ENCODE measurements around the gene KRT33B.
"Not testable (repeated sequence)": the region's sequence is repeated elsewhere in the genome, so short reads cannot be mapped to it uniquely, and the experiment has no call there.

The KRT33B gene

GRCh38 chr17:41395611-41396010 is 26.0 kb upstream of the KRT33B start:
- Histone ChIP-seq H3K36me3 (no peaks in the 10 kb centered on the region), H3K27me3 (no peaks in the 10 kb centered on the region), H3K4me2 (no peak overlapping the region), H3K9ac (no peak overlapping the region), H4K20me1 (no peaks in the 10 kb centered on the region), H3K4me1 (peaks cover 0 to 17% (median 0%) of the 10 kb centered on the region in 10 experiments; a peak in 7 of 20 replicates), H3K27ac (no peak overlapping the region), H3K9me3 (replicated peaks in 1 of 11) (no peaks in the 10 kb centered on the region), H3K4me3 (no peak overlapping the region)
- TF ChIP-seq Cebpa-rat (IDR thresholded peaks at IDR 0.05): no peak

DNA sequence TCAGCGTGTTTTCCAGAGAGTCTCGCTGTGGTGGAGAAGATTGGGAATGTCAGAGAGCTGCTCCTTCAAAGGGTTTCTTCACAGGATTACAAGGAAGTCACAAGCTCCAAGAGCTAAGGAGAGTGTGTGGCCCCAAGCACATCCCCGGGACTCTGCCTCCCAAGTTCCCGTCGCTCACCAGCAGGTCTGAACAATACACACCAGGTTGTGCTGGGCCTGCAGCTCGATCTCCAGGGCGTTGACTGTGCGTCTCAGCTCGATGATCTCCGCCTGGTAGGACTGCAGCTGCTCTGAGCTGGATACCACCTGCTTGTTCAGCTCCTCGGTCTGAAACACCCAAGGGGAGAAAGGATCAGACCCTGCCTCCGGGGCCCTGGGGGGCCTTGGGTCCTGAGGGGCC is 25.4 kb upstream of the KRT33B start:
- peaks cover 0 to 17% (median 0%) of the 10 kb centered on the region in 10 experiments; a peak in 7 of 20 replicates for H3K4me1 ChIP-seq
- not testable (repeated sequence) for H3K27me3 ChIP-seq; H3K9ac ChIP-seq; H3K27ac ChIP-seq; H3K4me2 ChIP-seq; H4K20me1 ChIP-seq; H3K4me3 ChIP-seq; H3K9me3 ChIP-seq (replicated peaks in 1 of 11); H3K36me3 ChIP-seq

DNA sequence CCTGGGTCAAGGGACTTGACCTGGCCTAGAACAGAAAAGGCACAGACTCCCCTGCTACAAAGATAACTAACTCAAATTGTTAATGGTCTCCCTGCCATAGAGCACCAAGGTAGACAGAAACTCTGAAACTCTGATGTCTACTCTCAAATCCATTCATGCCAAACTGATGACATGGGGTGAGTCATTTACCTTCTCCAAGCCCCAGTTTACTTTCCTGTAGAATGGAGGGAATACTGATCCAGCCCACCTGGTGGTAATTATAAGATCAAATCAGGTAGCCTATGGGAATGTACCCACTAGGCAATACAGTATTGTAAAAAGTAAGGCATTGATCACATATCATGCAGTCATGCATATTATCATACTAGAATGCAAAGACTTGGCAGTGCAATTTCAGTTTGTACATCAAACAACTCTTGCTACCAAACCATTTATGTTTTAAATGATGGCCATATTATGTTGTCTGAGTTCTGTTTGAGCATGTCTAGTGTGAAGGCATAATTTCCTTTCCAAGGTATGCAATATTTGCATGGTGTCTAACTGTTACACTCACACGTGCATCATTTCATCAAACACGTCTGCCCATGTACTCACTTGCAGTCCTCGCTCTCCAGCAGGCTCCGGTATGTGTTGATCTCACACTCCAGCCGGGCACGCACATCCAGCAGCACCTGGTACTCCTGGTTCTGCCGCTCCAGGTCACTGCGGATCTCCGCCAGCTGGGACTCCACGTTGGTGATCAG is 24.8 kb upstream of the KRT33B start:
- Histone ChIP-seq H3K36me3 (no peaks in the 10 kb centered on the region), H4K20me1 (no peaks in the 10 kb centered on the region), H3K4me2 (no peak overlapping the region), H3K9ac (no peak overlapping the region), H3K4me3 (no peak overlapping the region), H3K9me3 (replicated peaks in 1 of 11) (no peaks in the 10 kb centered on the region), H3K27me3 (no peaks in the 10 kb centered on the region), H3K27ac (no peak overlapping the region), H3K4me1 (peaks cover 0 to 17% (median 0%) of the 10 kb centered on the region in 10 experiments; a peak in 7 of 20 replicates)
- TF ChIP-seq Cebpa-rat (IDR thresholded peaks at IDR 0.05): no peak

- no peak for TF ChIP-seq Cebpa-rat (IDR thresholded peaks at IDR 0.05)
- H3K27ac ChIP-seq: no peak overlapping the region
- no peak overlapping the region for H3K4me2 ChIP-seq
- no peaks in the 10 kb centered on the region for H4K20me1 ChIP-seq
- H3K4me3 ChIP-seq: no peak overlapping the region
- H3K9me3 ChIP-seq (replicated peaks in 1 of 11): no peaks in the 10 kb centered on the region
- no peaks in the 10 kb centered on the region for H3K27me3 ChIP-seq
- peaks cover 0 to 17% (median 0%) of the 10 kb centered on the region in 10 experiments; a peak in 7 of 20 replicates for H3K4me1 ChIP-seq
- H3K36me3 ChIP-seq: no peaks in the 10 kb centered on the region
- H3K9ac ChIP-seq: no peak overlapping the region
Measured at GRCh38 chr17:41393826-41394225, 24.2 kb upstream of the KRT33B start.

DNA sequence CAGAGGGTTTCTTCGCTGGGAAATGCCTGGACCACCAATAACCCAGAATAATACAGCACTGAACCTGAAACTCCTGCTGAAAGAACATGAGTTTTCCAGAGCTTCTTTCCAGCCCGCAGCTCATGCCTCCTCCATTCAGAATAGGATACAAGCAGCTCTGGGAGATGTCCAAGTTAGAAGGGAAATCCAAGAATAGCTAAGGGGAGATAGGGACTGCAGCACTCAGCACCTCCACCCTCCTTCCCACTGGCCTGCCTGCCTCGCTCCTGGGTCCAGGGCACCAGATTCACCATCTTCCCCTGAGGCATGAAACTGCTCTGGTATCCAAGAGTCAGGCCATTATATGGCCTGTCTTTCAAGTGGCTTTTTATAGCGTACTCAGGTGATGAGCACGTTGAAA is 23.7 kb upstream of the KRT33B start:
- H3K4me1 ChIP-seq: peaks cover 0 to 17% (median 0%) of the 10 kb centered on the region in 10 experiments; a peak in 7 of 20 replicates
- H3K27ac ChIP-seq: no peak overlapping the region
- H4K20me1 ChIP-seq: no peaks in the 10 kb centered on the region
- no peak overlapping the region for H3K4me2 ChIP-seq
- H3K27me3 ChIP-seq: no peaks in the 10 kb centered on the region
- H3K36me3 ChIP-seq: no peaks in the 10 kb centered on the region
- no peak overlapping the region for H3K9ac ChIP-seq
- no peak for TF ChIP-seq Cebpa-rat (IDR thresholded peaks at IDR 0.05)
- H3K4me3 ChIP-seq: no peak overlapping the region
- 0 out of 22 replicates have a peak, but pooled peaks cover 0 to 1% (median 0%) of the 10 kb centered on the region in 11 experiments for H3K9me3 ChIP-seq (replicated peaks in 1 of 11)

GRCh38 chr17:41392278-41392677 is 22.7 kb upstream of the KRT33B start:
- H3K4me2 ChIP-seq: no peak overlapping the region
- no peak overlapping the region for H3K9ac ChIP-seq
- H3K4me3 ChIP-seq: no peak overlapping the region
- H3K9me3 ChIP-seq (replicated peaks in 1 of 11): peaks cover 5 to 9% (median 7%) of the 10 kb centered on the region in 11 experiments
- H4K20me1 ChIP-seq: no peaks in the 10 kb centered on the region
- H3K36me3 ChIP-seq: no peaks in the 10 kb centered on the region
- no peak overlapping the region for H3K27ac ChIP-seq
- no peak for TF ChIP-seq Cebpa-rat (IDR thresholded peaks at IDR 0.05)
- H3K27me3 ChIP-seq: no peaks in the 10 kb centered on the region
- peaks cover 0 to 12% (median 0%) of the 10 kb centered on the region in 10 experiments; a peak in 7 of 20 replicates for H3K4me1 ChIP-seq

GRCh38 chr17:41391535-41391934 is 21.9 kb upstream of the KRT33B start:
- Histone ChIP-seq H3K27ac (no peak overlapping the region), H3K4me1 (peaks cover 0 to 4% (median 0%) of the 10 kb centered on the region in 10 experiments; a peak in 6 of 20 replicates), H3K9ac (no peak overlapping the region), H3K27me3 (no peaks in the 10 kb centered on the region), H3K36me3 (no peaks in the 10 kb centered on the region), H3K4me3 (no peak overlapping the region), H3K9me3 (replicated peaks in 1 of 11) (peaks cover 12 to 16% (median 14%) of the 10 kb centered on the region in 11 experiments), H3K4me2 (no peak overlapping the region), H4K20me1 (no peaks in the 10 kb centered on the region)
- no peak for TF ChIP-seq Cebpa-rat (IDR thresholded peaks at IDR 0.05)

GRCh38 chr17:41390411-41390938 is 20.9 kb upstream of the KRT33B start:
- H3K4me3 ChIP-seq: no peak overlapping the region
- no peak overlapping the region for H3K9ac ChIP-seq
- no peaks in the 10 kb centered on the region for H3K4me1 ChIP-seq
- TF ChIP-seq Cebpa-rat (IDR thresholded peaks at IDR 0.05): no peak
- H3K27ac ChIP-seq: no peak overlapping the region
- no peak overlapping the region for H3K4me2 ChIP-seq
- no peaks in the 10 kb centered on the region for H4K20me1 ChIP-seq
- H3K9me3 ChIP-seq (replicated peaks in 1 of 11): peaks cover 18 to 25% (median 20%) of the 10 kb centered on the region in 11 experiments
- no peaks in the 10 kb centered on the region for H3K36me3 ChIP-seq
- no peaks in the 10 kb centered on the region for H3K27me3 ChIP-seq

- H3K9ac ChIP-seq: no peak overlapping the region
- no peaks in the 10 kb centered on the region for H4K20me1 ChIP-seq
- no peaks in the 10 kb centered on the region for H3K4me1 ChIP-seq
- H3K27ac ChIP-seq: no peak overlapping the region
- no peaks in the 10 kb centered on the region for H3K36me3 ChIP-seq
- peaks cover 18 to 25% (median 20%) of the 10 kb centered on the region in 11 experiments for H3K9me3 ChIP-seq (replicated peaks in 1 of 11)
- H3K4me2 ChIP-seq: no peak overlapping the region
- no peak for TF ChIP-seq Cebpa-rat (IDR thresholded peaks at IDR 0.05)
- no peak overlapping the region for H3K4me3 ChIP-seq
- H3K27me3 ChIP-seq: no peaks in the 10 kb centered on the region
Measured at GRCh38 chr17:41387670-41388069, 18.1 kb upstream of the KRT33B start.

DNA sequence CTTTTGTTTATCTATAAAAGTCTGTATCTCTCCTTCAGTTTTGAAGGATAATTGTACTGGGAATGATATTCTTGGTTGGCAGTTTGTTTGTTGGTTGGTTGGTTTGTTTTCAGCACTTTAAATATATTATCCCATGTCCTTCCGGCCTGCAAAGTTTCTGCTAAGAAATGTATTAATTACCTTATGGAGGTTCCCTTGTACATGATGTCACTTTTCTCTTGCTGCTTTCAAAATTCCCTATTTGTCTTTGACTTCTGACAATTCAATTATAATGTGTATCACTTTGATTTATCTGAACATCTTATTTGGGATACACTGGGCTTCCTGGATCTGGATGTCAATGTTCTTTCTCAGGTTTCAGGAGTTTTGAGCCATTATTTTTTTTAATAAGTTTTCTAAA is 16.6 kb upstream of the KRT33B start:
- Histone ChIP-seq H3K4me2 (no peak overlapping the region), H3K9me3 (replicated peaks in 1 of 11) (peaks cover 18 to 25% (median 20%) of the 10 kb centered on the region in 11 experiments), H3K9ac (no peak overlapping the region), H4K20me1 (no peaks in the 10 kb centered on the region), H3K36me3 (no peaks in the 10 kb centered on the region), H3K4me3 (no peak overlapping the region), H3K27me3 (no peaks in the 10 kb centered on the region), H3K4me1 (peaks cover 0 to 4% (median 0%) of the 10 kb centered on the region in 10 experiments; a peak in 1 of 20 replicates), H3K27ac (no peak overlapping the region)
- TF ChIP-seq Cebpa-rat (IDR thresholded peaks at IDR 0.05): no peak

Data from BLaER1 treated with 17β-estradiol and CSF1 and Interleukin-3, amounts not matched to agents 10 nM and 100 nM (cell line).